ENCODE data around the gene CPA1. TPM values are rescaled to one million over a fixed set of nuclear protein-coding genes. Genes with fewer than 3 reads are reported as not detected.

Gene CPA1
- total RNA-seq: not detected

GRCh38 chr7:130379921-130380860, at the start of gene CPA1:
TSS of gene CPA1 (plus strand) at chr7:130380494. CDS start at chr7:130380521, 27 bp downstream.
- no peak for ATAC-seq

- no peak for ATAC-seq
Observed at GRCh38 chr7:130332259-130333053, 47.8 kb upstream of the CPA1 start.

GRCh38 chr7:130333832-130334231, 46.5 kb upstream of the CPA1 start:
- no peak for ATAC-seq

- no peak for ATAC-seq
Observed at GRCh38 chr7:130334274-130334673, 46.0 kb upstream of the CPA1 start.

GRCh38 chr7:130337410-130337971, 42.8 kb upstream of the CPA1 start:
- no peak for ATAC-seq

GRCh38 chr7:130338233-130338632, 42.1 kb upstream of the CPA1 start:
- no peak for ATAC-seq

- no peak for ATAC-seq
Observed at GRCh38 chr7:130341882-130342281, 38.4 kb upstream of the CPA1 start.

GRCh38 chr7:130342701-130343380, 37.5 kb upstream of the CPA1 start:
- ATAC-seq: no peak

- no peak for ATAC-seq
Observed at GRCh38 chr7:130344271-130344866, 35.9 kb upstream of the CPA1 start, which contains the start of gene CPA5. TSS of gene CPA5 (plus strand) at chr7:130344816. CDS start at chr7:130346486, 1,670 bp downstream.

- no peak for ATAC-seq
Observed at GRCh38 chr7:130345136-130345535, 35.2 kb upstream of the CPA1 start.

- ATAC-seq: no peak
Observed at GRCh38 chr7:130345725-130346124, 34.6 kb upstream of the CPA1 start.

- ATAC-seq: no peak
Observed at GRCh38 chr7:130346177-130346905, 34.0 kb upstream of the CPA1 start.

- ATAC-seq: peak; percentile 13
Observed at GRCh38 chr7:130346941-130347340, 33.4 kb upstream of the CPA1 start.

GRCh38 chr7:130349911-130350782, 30.1 kb upstream of the CPA1 start:
- peak; percentile 10 for ATAC-seq

- ATAC-seq: no peak
Observed at GRCh38 chr7:130350945-130351790, 29.1 kb upstream of the CPA1 start.

- ATAC-seq: no peak
Observed at GRCh38 chr7:130351791-130352090, 28.6 kb upstream of the CPA1 start.

GRCh38 chr7:130352194-130353074, 27.9 kb upstream of the CPA1 start:
- ATAC-seq: no peak

GRCh38 chr7:130353196-130353595, 27.1 kb upstream of the CPA1 start:
- no peak for ATAC-seq

Data from esophagus mucosa (tissue), 1 donor.